ENCODE results near the gene SP5. TPM values are rescaled to one million over a fixed set of nuclear protein-coding genes. Genes with fewer than 3 reads are reported as not detected.
"Not testable (repeated sequence)": the region's sequence is repeated elsewhere in the genome, so short reads cannot be mapped to it uniquely, and the experiment has no call there.

SP5 gene
- total RNA-seq, 2 experiments from 2014 or later: not detected

DNA sequence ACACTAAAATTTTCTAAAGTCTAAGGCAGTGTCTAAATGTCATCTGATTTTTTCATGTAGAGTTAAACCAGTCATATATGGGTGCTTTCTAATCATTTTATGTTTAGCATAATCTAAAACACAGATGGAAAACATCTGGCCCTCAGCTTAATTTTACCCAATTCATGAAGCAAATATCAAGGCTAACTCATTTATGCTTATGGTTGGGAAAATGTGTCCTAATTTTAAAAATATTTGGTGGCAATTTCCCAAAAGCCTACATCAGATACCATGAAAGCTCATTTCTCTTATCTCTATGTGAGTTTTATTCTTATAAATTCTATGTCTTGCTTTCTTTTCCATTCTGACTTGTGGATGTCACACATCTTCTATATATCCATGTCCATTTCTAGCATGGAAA lies 7.2 kb downstream of the SP5 start:
- intact Hi-C loops (cut with micrococcal nuclease): no loop called here
- peaks cover 50% of the 10 kb centered on the region for H3K27me3 Mint-ChIP-seq
- ChIA-PET CTCF (interaction anchor here (1.3 kb wide), 1 partner anchor 91 kb away, joined by 4 read pairs; no protein-coding TSS in a partner anchor), POLR2A (no interaction called here)
- H3K9me3 Mint-ChIP-seq: no peaks in the 10 kb centered on the region
- H3K4me3 Mint-ChIP-seq: no peak overlapping the region
- DNase-seq: no peak
- H3K27ac Mint-ChIP-seq: no peak overlapping the region
- H3K36me3 Mint-ChIP-seq: peaks cover 3% of the 10 kb centered on the region
- H3K4me1 Mint-ChIP-seq (ENCODE audit: low read depth): peaks cover 5% of the 10 kb centered on the region

DNA sequence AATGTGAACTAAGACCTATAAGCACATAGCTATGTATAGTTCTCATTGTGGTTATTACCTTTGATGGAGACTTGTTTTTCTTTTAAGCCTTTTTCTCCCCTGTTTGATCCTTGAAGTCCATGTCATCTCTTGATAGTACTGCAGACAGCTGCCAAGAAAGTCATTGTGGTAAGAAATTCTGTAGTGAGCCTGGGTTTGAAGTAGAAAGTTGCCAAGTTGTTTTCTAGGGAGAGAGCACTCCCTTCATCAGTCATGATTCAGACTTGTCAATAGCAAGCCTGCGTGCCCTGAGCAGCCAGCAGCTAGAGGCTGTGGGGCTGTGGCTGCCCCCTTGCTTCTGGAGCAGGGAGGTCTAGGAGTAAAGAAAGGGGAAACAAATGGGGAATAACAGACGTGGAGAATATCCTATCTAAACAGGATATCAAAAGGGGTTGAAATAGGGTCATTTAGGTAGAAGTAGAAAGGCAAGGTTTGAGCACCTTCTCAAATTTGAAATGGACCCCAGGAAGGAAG lies 8.4 kb downstream of the SP5 start:
- Mint-ChIP-seq H3K36me3 (no peaks in the 10 kb centered on the region), H3K27ac (no peak overlapping the region), H3K4me3 (no peak overlapping the region), H3K4me1 (ENCODE audit: low read depth) (no peaks in the 10 kb centered on the region), H3K27me3 (peaks cover 48% of the 10 kb centered on the region), H3K9me3 (no peaks in the 10 kb centered on the region)
- no peak for DNase-seq
- intact Hi-C loops (cut with micrococcal nuclease): no loop called here
- ChIA-PET CTCF (no interaction called here), POLR2A (interaction anchor here (0.6 kb wide), 1 partner anchor 45 kb away, joined by 6 read pairs; no protein-coding TSS in a partner anchor)

DNA sequence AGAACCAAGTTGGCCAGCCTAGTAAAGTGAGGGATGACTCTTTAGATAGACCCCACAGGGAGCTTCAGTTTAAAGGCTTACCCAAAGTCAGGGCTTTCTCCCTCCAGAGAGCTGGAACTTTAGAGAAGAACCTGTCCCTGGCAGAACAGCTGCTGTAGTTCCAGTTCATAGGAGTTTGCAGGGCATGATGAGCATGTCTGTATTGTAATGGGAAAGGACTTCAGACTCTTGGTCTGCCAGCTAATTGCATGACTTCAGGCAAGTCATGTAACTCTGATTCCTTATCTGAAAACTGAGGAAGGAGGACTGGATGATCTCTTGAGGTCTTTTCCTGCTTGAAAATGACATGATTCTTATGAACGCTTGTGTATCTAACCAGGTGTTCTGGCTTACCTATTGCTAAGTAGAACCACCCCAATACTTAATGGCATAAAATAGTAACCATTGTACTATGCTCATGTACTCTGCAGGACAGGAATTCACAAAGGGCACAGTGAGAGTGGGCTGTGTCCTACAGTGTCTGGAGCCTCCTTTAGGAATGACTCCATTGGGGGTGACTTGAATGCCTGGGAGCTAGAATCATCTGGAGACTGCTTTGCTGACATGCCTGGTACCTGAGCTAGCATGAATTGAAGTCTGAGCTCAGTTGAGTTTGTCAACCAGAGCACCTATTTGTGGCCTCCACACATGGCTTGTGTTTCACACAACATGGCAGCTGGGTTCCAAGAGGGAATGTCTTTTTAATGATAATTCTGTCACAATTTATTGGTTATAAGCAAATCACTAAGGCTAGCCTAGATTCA lies 18.9 kb downstream of the SP5 start:
- H3K27me3 Mint-ChIP-seq: peaks cover 7% of the 10 kb centered on the region
- no peaks in the 10 kb centered on the region for H3K36me3 Mint-ChIP-seq
- ChIA-PET CTCF (interaction anchor here (1.4 kb wide), 1 partner anchor 139 kb away, joined by 3 read pairs; no protein-coding TSS in a partner anchor), POLR2A (no interaction called here)
- no peaks in the 10 kb centered on the region for H3K9me3 Mint-ChIP-seq
- no peak for DNase-seq
- H3K4me3 Mint-ChIP-seq: no peak overlapping the region
- H3K27ac Mint-ChIP-seq: no peak overlapping the region
- intact Hi-C loops (cut with micrococcal nuclease): no loop called here
- H3K4me1 Mint-ChIP-seq (ENCODE audit: low read depth): no peaks in the 10 kb centered on the region

DNA sequence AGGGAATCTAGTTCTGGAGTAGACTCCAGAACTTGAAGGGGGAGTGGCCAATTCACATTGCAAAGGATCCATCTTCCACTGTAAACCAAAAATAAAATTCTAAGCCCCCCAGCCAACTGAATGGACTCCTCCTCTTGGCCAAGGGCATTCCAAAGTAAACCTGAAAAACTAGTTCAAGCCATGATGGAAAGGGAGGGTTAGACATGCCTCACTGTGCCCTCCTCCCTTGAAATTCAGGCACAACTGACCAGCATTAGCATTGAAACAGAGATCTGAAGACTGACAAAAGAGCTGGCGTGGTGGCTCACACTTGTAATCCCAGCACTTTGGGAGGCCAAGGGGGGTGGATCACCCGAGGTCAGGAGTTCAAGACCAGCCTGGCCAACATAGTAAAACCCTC lies 19.5 kb downstream of the SP5 start:
- H3K4me1 Mint-ChIP-seq (ENCODE audit: low read depth); intact Hi-C loops (cut with micrococcal nuclease); POLR2A ChIA-PET; H3K9me3 Mint-ChIP-seq; DNase-seq; H3K27ac Mint-ChIP-seq; H3K27me3 Mint-ChIP-seq; H3K36me3 Mint-ChIP-seq; H3K4me3 Mint-ChIP-seq: not testable (repeated sequence)
- CTCF ChIA-PET: interaction anchor here (1.4 kb wide), 1 partner anchor 139 kb away, joined by 3 read pairs; no protein-coding TSS in a partner anchor

DNA sequence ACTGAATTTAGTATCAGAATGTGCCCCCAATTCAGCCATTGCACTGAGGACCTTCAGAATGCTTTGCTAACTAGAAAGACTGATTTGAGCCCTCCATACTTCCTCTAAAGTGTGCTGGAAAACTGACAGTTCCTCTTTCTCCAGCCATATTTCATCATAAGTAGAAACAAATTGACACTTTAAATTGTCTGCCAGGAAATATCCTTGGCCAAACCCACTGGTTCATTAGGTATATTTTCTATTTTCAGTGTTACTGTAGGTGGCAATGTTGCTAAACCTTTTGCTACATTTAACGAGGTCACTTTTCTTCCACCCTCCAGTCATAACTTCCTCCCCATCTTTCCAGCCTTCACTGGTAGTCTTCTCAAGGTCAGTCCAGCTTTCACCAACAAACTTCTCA lies 21.5 kb downstream of the SP5 start:
- ChIA-PET POLR2A (no interaction called here), CTCF (no interaction called here)
- H3K27me3 Mint-ChIP-seq: peaks cover 7% of the 10 kb centered on the region
- no peak overlapping the region for H3K4me3 Mint-ChIP-seq
- no peaks in the 10 kb centered on the region for H3K9me3 Mint-ChIP-seq
- H3K4me1 Mint-ChIP-seq (ENCODE audit: low read depth): no peaks in the 10 kb centered on the region
- no peak overlapping the region for H3K27ac Mint-ChIP-seq
- intact Hi-C loops (cut with micrococcal nuclease): no loop called here
- no peaks in the 10 kb centered on the region for H3K36me3 Mint-ChIP-seq
- DNase-seq: no peak

DNA sequence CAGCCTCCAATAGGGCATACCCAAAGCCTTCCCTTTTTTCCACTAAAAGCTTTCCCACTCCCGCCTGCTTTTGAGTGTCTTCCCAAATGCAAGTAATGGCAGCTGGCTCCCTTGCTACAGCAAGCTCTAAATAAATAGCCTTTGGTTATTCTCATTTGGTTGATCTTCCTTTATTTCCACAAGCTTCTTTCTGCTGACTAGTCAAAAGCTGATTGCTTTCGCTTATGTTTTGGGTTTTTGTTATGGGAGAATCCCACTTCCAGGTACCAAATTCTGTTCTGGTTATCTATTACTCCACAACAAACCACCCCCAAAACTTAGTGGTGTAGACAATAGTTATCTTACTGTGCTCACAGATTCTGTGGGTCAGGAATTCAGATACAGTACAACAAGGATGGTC lies 22.3 kb downstream of the SP5 start:
- peaks cover 7% of the 10 kb centered on the region for H3K27me3 Mint-ChIP-seq
- no peaks in the 10 kb centered on the region for H3K4me1 Mint-ChIP-seq (ENCODE audit: low read depth)
- H3K36me3 Mint-ChIP-seq: no peaks in the 10 kb centered on the region
- no peak overlapping the region for H3K4me3 Mint-ChIP-seq
- no peak overlapping the region for H3K27ac Mint-ChIP-seq
- H3K9me3 Mint-ChIP-seq: no peaks in the 10 kb centered on the region
- ChIA-PET POLR2A (no interaction called here), CTCF (no interaction called here)
- DNase-seq: no peak
- intact Hi-C loops (cut with micrococcal nuclease): no loop called here

GRCh38 chr2:170737821-170738220 lies 22.7 kb downstream of the SP5 start:
- Mint-ChIP-seq H3K4me1 (ENCODE audit: low read depth) (no peaks in the 10 kb centered on the region), H3K4me3 (no peak overlapping the region), H3K27ac (no peak overlapping the region), H3K9me3 (no peaks in the 10 kb centered on the region), H3K27me3 (peaks cover 7% of the 10 kb centered on the region), H3K36me3 (no peaks in the 10 kb centered on the region)
- CTCF ChIA-PET: no interaction called here
- intact Hi-C loops (cut with micrococcal nuclease): no loop called here
- no peak for DNase-seq
- POLR2A ChIA-PET: interaction anchor here (0.6 kb wide), 1 partner anchor 12 kb away, joined by 6 read pairs; no protein-coding TSS in a partner anchor

- H3K4me1 Mint-ChIP-seq (ENCODE audit: low read depth): no peaks in the 10 kb centered on the region
- no peak overlapping the region for H3K4me3 Mint-ChIP-seq
- intact Hi-C loops (cut with micrococcal nuclease): no loop called here
- POLR2A ChIA-PET: no interaction called here
- DNase-seq: no peak
- H3K27ac Mint-ChIP-seq: no peak overlapping the region
- CTCF ChIA-PET: interaction anchor here (0.9 to 1.5 kb wide), 2 partner anchors 13 to 74 kb away, joined by 3 to 6 read pairs; no protein-coding TSS in a partner anchor
- no peaks in the 10 kb centered on the region for H3K9me3 Mint-ChIP-seq
- H3K36me3 Mint-ChIP-seq: no peaks in the 10 kb centered on the region
- peaks cover 9% of the 10 kb centered on the region for H3K27me3 Mint-ChIP-seq
Observed at GRCh38 chr2:170739048-170739447, 23.9 kb downstream of the SP5 start.

DNA sequence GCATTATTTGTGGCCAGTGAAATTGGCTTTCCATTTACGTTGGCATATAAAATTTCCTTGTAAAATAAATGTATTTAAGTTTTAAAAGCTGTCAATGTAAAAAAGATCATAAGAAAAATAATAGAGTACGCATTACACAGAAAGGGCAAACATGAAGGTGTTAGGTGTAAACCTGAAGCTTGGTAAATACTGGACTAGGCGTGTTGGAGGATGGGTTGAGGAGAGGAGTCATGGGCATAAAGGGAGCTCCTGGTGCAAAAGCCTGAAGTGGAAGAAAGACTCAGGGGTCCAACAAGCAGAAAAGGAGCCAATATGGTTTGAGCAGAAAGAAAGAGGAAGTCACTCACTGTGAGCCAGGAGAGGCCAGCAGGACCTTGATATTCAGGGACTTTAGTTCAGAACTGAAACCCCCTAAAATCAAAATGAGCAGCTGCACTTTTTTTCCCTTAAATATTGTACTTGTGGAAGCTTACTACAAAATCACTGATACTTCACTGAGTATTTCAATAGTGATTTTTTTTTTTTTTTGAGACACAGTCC lies 24.4 kb downstream of the SP5 start:
- Mint-ChIP-seq H3K4me1 (ENCODE audit: low read depth) (no peaks in the 10 kb centered on the region), H3K9me3 (no peaks in the 10 kb centered on the region), H3K27ac (no peak overlapping the region), H3K36me3 (no peaks in the 10 kb centered on the region), H3K27me3 (peaks cover 15% of the 10 kb centered on the region), H3K4me3 (no peak overlapping the region)
- ChIA-PET CTCF (interaction anchor here (0.9 to 1.5 kb wide), 2 partner anchors 13 to 73 kb away, joined by 3 to 6 read pairs; no protein-coding TSS in a partner anchor), POLR2A (no interaction called here)
- intact Hi-C loops (cut with micrococcal nuclease): no loop called here
- DNase-seq: no peak

GRCh38 chr2:170740660-170741059 lies 25.5 kb downstream of the SP5 start:
- Mint-ChIP-seq H3K4me1 (ENCODE audit: low read depth) (no peaks in the 10 kb centered on the region), H3K27me3 (peaks cover 15% of the 10 kb centered on the region), H3K4me3 (no peak overlapping the region), H3K9me3 (no peaks in the 10 kb centered on the region), H3K36me3 (no peaks in the 10 kb centered on the region), H3K27ac (no peak overlapping the region)
- intact Hi-C loops (cut with micrococcal nuclease): no loop called here
- no peak for DNase-seq
- POLR2A ChIA-PET: no interaction called here
- CTCF ChIA-PET: no interaction called here

GRCh38 chr2:170742000-170742399 lies 26.9 kb downstream of the SP5 start:
- Mint-ChIP-seq H3K27me3 (peaks cover 15% of the 10 kb centered on the region), H3K27ac (no peak overlapping the region), H3K4me3 (no peak overlapping the region), H3K4me1 (ENCODE audit: low read depth) (no peaks in the 10 kb centered on the region), H3K36me3 (no peaks in the 10 kb centered on the region), H3K9me3 (no peaks in the 10 kb centered on the region)
- no peak for DNase-seq
- intact Hi-C loops (cut with micrococcal nuclease): no loop called here
- ChIA-PET POLR2A (no interaction called here), CTCF (no interaction called here)

- Mint-ChIP-seq H3K27me3 (peaks cover 22% of the 10 kb centered on the region), H3K27ac (no peak overlapping the region), H3K4me3 (no peak overlapping the region), H3K4me1 (ENCODE audit: low read depth) (no peaks in the 10 kb centered on the region), H3K36me3 (no peaks in the 10 kb centered on the region), H3K9me3 (no peaks in the 10 kb centered on the region)
- POLR2A ChIA-PET: no interaction called here
- intact Hi-C loops (cut with micrococcal nuclease): no loop called here
- CTCF ChIA-PET: interaction anchor here (0.7 kb wide), 1 partner anchor 130 kb away, joined by 3 read pairs; no protein-coding TSS in a partner anchor
- DNase-seq: no peak
Observed at GRCh38 chr2:170742896-170743529, 27.9 kb downstream of the SP5 start.

Data from activated CD4-positive, alpha-beta memory T cell treated with anti-CD3 and anti-CD28 coated beads for 36 hours (primary cell).